C4-2B (cell line): ENCODE measurements around the gene AMPH.

ENCODE experiments used
- CTCF ChIP-seq: fragments of 450-650 bp; conservative IDR thresholded peaks from 2 replicates; pipeline ENCODE4 v1.5.1; 2017; ENCODE audit warnings: mild to moderate bottlenecking
- ZFX ChIP-seq: fragments of 450-650 bp; IDR thresholded peaks from 2 replicates; pipeline ENCODE4 v1.6.1; 2017

GRCh38 chr7:38625866-38626265 is 5.3 kb downstream of the AMPH start:
- no peak for TF ChIP-seq CTCF
- no peak for TF ChIP-seq ZFX
